Loucy (cell line): ENCODE measurements around the gene SERGEF.

Source experiments
- EZH2phosphoT487 ChIP-seq: fragments of 200-600 bp; IDR thresholded peaks from 2 replicates; pipeline ENCODE4 v1.6.1; 2018; ENCODE audit warnings: antibody characterized with exemption, mild to moderate bottlenecking, moderate library complexity, borderline replicate concordance
- TF ChIP-seq, protein P1 (sequence below): fragments of 200-600 bp; sonication (generic); conservative IDR thresholded peaks from 2 replicates; pipeline ENCODE4 v1.5.1; 2014; ENCODE audit warnings: mild to moderate bottlenecking, antibody characterized with exemption, low read length

DNA sequence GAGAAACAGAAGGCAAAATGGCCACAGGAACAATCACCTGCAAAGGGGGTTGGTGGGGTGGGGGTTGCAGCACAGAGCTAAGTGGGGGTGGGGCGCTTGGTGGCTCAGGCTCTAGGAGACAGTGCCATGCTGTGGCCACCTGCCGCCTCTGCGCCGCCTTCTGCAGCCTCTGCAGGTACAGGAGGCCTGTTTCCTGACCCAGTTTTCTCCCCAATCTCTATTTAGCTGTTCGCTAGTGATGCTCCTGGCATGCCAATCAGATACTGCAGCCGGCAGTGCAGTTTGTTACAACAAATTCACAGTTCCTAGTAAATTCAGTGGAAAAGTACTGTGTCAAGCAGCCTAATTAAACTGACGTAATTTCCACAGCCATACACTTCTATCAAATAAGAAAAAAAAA is 106.4 kb downstream of the SERGEF start:
- TF ChIP-seq, protein P1, sequence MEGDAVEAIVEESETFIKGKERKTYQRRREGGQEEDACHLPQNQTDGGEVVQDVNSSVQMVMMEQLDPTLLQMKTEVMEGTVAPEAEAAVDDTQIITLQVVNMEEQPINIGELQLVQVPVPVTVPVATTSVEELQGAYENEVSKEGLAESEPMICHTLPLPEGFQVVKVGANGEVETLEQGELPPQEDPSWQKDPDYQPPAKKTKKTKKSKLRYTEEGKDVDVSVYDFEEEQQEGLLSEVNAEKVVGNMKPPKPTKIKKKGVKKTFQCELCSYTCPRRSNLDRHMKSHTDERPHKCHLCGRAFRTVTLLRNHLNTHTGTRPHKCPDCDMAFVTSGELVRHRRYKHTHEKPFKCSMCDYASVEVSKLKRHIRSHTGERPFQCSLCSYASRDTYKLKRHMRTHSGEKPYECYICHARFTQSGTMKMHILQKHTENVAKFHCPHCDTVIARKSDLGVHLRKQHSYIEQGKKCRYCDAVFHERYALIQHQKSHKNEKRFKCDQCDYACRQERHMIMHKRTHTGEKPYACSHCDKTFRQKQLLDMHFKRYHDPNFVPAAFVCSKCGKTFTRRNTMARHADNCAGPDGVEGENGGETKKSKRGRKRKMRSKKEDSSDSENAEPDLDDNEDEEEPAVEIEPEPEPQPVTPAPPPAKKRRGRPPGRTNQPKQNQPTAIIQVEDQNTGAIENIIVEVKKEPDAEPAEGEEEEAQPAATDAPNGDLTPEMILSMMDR, result peak; percentile 52
- no peak for TF ChIP-seq EZH2phosphoT487
